ENCODE results near the gene C20orf144.
A peak's percentile ranks its signal among the peaks of the same experiment; 100 is the strongest.

C20orf144 gene

DNA sequence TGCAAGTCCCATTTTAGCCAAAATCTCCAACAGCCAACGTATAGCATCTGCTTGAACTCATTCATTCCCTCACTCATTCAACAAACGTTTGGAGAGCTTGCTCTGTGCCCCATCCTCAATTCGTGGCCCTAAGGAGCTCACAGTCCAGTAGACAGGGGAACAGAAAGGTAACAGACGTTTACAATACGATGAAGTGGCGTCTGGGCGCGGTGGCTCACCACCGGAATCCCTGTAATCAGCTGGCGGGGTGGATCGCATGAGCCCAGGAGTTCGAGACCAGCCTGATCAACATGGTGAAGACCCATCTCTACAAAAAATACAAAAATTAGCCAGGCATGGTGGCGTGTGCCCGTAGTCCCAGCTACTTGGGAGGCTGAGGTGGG, 24.8 kb downstream of the C20orf144 start:
- no peaks in the 10 kb centered on the region for H3K36me3 ChIP-seq (ENCODE audit: control insufficient read depth, insufficient read depth, low read length)
- H2BK15ac ChIP-seq (replicated peaks; ENCODE audit: low read depth): no peak overlapping the region
- peaks cover 7% of the 10 kb centered on the region for H3K4me1 ChIP-seq (ENCODE audit: control insufficient read depth, low read depth, low read length)
- H4K8ac ChIP-seq (ENCODE audit: low read depth, low read length): no peak overlapping the region
- H3K23ac ChIP-seq (ENCODE audit: low read length): no peak overlapping the region
- peak overlapping the region; percentile 47 for H3K9ac ChIP-seq (ENCODE audit: low read length)
- H3K4ac ChIP-seq (ENCODE audit: low read depth, low read length): no peak overlapping the region
- peak overlapping the region; percentile 73 for H3K56ac ChIP-seq (ENCODE audit: low read length)
- DNase-seq: no peak
- no peak overlapping the region for H3K27ac ChIP-seq (ENCODE audit: low read depth, low read length)
- H3K4me3 ChIP-seq (ENCODE audit: low read length): no peak overlapping the region
- no peak overlapping the region for H3K18ac ChIP-seq (ENCODE audit: low read length)
- no peak overlapping the region for H2AK5ac ChIP-seq (ENCODE audit: low read length)
- H2BK120ac ChIP-seq (ENCODE audit: low read depth, low read length): no peak overlapping the region
- H3K79me2 ChIP-seq (ENCODE audit: control insufficient read depth, insufficient read depth, low read length): peaks cover 23% of the 10 kb centered on the region
- no peak overlapping the region for H2BK5ac ChIP-seq (ENCODE audit: low read length)
- H3K27me3 ChIP-seq (ENCODE audit: insufficient read depth, low read length, poor library complexity): no peaks in the 10 kb centered on the region
- peak overlapping the region; percentile 61 for H3K4me2 ChIP-seq (ENCODE audit: low read length)
- no peak overlapping the region for H4K5ac ChIP-seq (ENCODE audit: low read length)
- peaks cover 12% of the 10 kb centered on the region for H3K79me1 ChIP-seq (ENCODE audit: low read length)
- WGBS (ENCODE audit: extremely low coverage, insufficient coverage, low lambda C conversion rate): no CpG with 5 or more reads among the region's 14 CpGs

- Histone ChIP-seq H3K27ac (ENCODE audit: low read depth, low read length) (no peak overlapping the region), H3K36me3 (ENCODE audit: control insufficient read depth, insufficient read depth, low read length) (no peaks in the 10 kb centered on the region), H3K79me1 (ENCODE audit: low read length) (peaks cover 9% of the 10 kb centered on the region), H3K4me2 (ENCODE audit: low read length) (no peak overlapping the region), H4K8ac (ENCODE audit: low read depth, low read length) (no peak overlapping the region), H2BK120ac (ENCODE audit: low read depth, low read length) (no peak overlapping the region), H2BK5ac (ENCODE audit: low read length) (no peak overlapping the region), H3K18ac (ENCODE audit: low read length) (no peak overlapping the region), H4K5ac (ENCODE audit: low read length) (no peak overlapping the region), H2AK5ac (ENCODE audit: low read length) (no peak overlapping the region), H3K4ac (ENCODE audit: low read depth, low read length) (no peak overlapping the region), H2BK15ac (replicated peaks; ENCODE audit: low read depth) (no peak overlapping the region), H3K9ac (ENCODE audit: low read length) (no peak overlapping the region), H3K79me2 (ENCODE audit: control insufficient read depth, insufficient read depth, low read length) (peaks cover 20% of the 10 kb centered on the region), H3K23ac (ENCODE audit: low read length) (no peak overlapping the region), H3K56ac (ENCODE audit: low read length) (no peak overlapping the region), H3K4me1 (ENCODE audit: control insufficient read depth, low read depth, low read length) (peaks cover 7% of the 10 kb centered on the region), H3K4me3 (ENCODE audit: low read length) (no peak overlapping the region), H3K27me3 (ENCODE audit: insufficient read depth, low read length, poor library complexity) (no peaks in the 10 kb centered on the region)
- WGBS (ENCODE audit: extremely low coverage, insufficient coverage, low lambda C conversion rate): no CpG with 5 or more reads among the region's 8 CpGs
- no peak for DNase-seq
These were observed 25.3 kb downstream of the C20orf144 start for GRCh38 chr20:33687370-33687915.

DNA sequence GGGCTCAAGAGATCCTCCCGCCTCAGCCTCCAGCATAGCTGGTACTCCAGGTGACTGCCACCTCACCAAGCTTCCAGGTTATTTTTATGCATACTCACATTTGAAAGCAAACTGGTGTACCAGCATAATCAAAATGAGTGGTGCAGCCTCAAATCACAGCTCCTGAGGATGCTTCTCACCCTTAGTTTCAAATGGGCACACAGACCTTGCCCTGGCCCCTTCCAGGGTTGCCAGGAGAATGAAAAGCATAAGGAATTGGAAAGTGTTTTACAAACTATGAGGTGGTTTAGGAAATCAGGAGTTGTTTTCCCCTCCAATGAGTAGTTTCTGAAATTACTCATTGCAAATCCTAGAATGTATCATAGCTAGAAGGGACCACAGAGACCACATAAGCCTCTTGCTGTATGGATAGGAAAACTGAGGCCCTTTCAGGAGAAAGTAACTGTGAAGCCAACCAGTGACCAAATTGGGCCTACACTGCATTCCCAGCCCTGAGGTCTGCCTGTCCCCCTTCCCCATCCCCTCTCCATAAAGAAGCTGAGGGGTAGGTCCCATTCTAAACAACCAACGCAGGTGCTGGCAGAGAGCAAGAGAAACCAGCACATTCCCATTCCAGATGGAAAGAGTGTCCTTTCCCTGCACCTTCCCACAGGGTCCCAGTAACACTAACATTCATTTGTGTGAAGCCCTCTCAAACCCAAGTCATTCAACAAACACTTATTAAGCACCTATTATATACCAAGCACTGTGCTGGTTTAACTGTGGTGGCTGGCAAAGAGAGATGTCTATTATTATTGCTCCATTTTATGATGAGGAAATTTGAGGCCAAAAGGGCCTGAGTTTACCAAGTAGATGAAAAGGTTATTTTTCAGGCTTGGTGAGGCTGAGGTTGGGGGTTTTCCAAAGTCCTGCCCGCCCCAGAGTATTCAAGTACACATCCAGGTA, 26.1 kb downstream of the C20orf144 start:
- Histone ChIP-seq H3K9ac (ENCODE audit: low read length) (no peak overlapping the region), H3K79me1 (ENCODE audit: low read length) (peaks cover 6% of the 10 kb centered on the region), H3K27ac (ENCODE audit: low read depth, low read length) (no peak overlapping the region), H3K4ac (ENCODE audit: low read depth, low read length) (no peak overlapping the region), H3K56ac (ENCODE audit: low read length) (no peak overlapping the region), H3K18ac (ENCODE audit: low read length) (no peak overlapping the region), H2BK15ac (replicated peaks; ENCODE audit: low read depth) (no peak overlapping the region), H3K4me2 (ENCODE audit: low read length) (no peak overlapping the region), H3K4me1 (ENCODE audit: control insufficient read depth, low read depth, low read length) (peaks cover 7% of the 10 kb centered on the region), H2AK5ac (ENCODE audit: low read length) (no peak overlapping the region), H3K36me3 (ENCODE audit: control insufficient read depth, insufficient read depth, low read length) (no peaks in the 10 kb centered on the region), H4K8ac (ENCODE audit: low read depth, low read length) (no peak overlapping the region), H2BK120ac (ENCODE audit: low read depth, low read length) (no peak overlapping the region), H3K27me3 (ENCODE audit: insufficient read depth, low read length, poor library complexity) (no peaks in the 10 kb centered on the region), H2BK5ac (ENCODE audit: low read length) (no peak overlapping the region), H3K23ac (ENCODE audit: low read length) (no peak overlapping the region), H3K79me2 (ENCODE audit: control insufficient read depth, insufficient read depth, low read length) (peaks cover 18% of the 10 kb centered on the region), H3K4me3 (ENCODE audit: low read length) (no peak overlapping the region), H4K5ac (ENCODE audit: low read length) (no peak overlapping the region)
- DNase-seq: no peak
- no CpG with 5 or more reads among the region's 3 CpGs for WGBS (ENCODE audit: extremely low coverage, insufficient coverage, low lambda C conversion rate)

DNA sequence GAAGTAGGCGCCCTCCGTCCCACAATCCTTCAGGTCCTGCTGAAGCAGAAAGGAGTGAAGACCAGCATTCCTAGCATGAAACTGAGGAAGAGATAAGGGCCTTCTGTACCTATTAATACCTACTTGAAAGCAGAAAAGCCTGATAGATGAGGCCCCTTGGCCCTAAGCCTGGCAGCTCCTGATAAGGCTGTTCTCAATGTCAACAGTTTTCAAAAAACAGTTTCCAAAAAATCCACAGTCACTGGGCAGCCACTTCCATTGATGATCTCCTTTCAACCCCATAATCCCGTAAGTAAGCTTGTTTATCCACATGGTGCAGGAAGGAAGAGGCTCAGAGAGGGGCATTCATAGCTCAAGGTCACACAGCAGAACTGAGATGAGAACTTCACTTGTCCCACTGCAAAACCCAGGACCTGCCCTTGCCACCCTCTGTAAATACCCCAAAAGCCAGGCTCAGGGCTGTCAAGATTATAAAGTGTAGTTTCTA, 26.9 kb downstream of the C20orf144 start:
- H3K4ac ChIP-seq (ENCODE audit: low read depth, low read length): no peak overlapping the region
- peaks cover 7% of the 10 kb centered on the region for H3K4me1 ChIP-seq (ENCODE audit: control insufficient read depth, low read depth, low read length)
- H2BK15ac ChIP-seq (replicated peaks; ENCODE audit: low read depth): no peak overlapping the region
- H3K4me3 ChIP-seq (ENCODE audit: low read length): no peak overlapping the region
- no peak overlapping the region for H3K56ac ChIP-seq (ENCODE audit: low read length)
- no peak overlapping the region for H3K9ac ChIP-seq (ENCODE audit: low read length)
- no peaks in the 10 kb centered on the region for H3K36me3 ChIP-seq (ENCODE audit: control insufficient read depth, insufficient read depth, low read length)
- no peak overlapping the region for H4K5ac ChIP-seq (ENCODE audit: low read length)
- H2BK120ac ChIP-seq (ENCODE audit: low read depth, low read length): no peak overlapping the region
- H3K23ac ChIP-seq (ENCODE audit: low read length): no peak overlapping the region
- WGBS (ENCODE audit: extremely low coverage, insufficient coverage, low lambda C conversion rate): no CpG with 5 or more reads among the region's 3 CpGs
- no peak for DNase-seq
- no peak overlapping the region for H3K4me2 ChIP-seq (ENCODE audit: low read length)
- H3K79me2 ChIP-seq (ENCODE audit: control insufficient read depth, insufficient read depth, low read length): peaks cover 16% of the 10 kb centered on the region
- peaks cover 6% of the 10 kb centered on the region for H3K79me1 ChIP-seq (ENCODE audit: low read length)
- no peaks in the 10 kb centered on the region for H3K27me3 ChIP-seq (ENCODE audit: insufficient read depth, low read length, poor library complexity)
- no peak overlapping the region for H3K27ac ChIP-seq (ENCODE audit: low read depth, low read length)
- H2AK5ac ChIP-seq (ENCODE audit: low read length): no peak overlapping the region
- H4K8ac ChIP-seq (ENCODE audit: low read depth, low read length): no peak overlapping the region
- H3K18ac ChIP-seq (ENCODE audit: low read length): no peak overlapping the region
- H2BK5ac ChIP-seq (ENCODE audit: low read length): no peak overlapping the region

DNA sequence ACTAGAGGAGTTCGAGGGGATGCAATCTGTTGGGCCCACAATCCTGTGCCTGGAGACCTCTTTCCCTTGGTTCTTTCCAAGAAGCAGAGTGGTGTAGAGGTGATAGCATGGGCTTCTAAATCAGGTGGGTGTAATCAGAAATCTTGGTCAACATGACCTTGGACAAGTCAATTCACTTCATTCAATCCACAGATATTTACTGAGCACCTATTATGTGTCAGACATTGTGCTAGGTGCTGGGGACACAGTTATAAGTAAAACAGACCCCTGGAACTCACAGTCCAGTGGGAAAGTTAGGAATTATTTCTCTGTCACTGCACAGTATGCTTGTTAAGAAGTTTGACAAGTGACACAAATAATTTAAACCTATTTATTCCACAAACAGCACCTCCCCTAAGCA, 27.4 kb downstream of the C20orf144 start:
- no peaks in the 10 kb centered on the region for H3K36me3 ChIP-seq (ENCODE audit: control insufficient read depth, insufficient read depth, low read length)
- H3K27ac ChIP-seq (ENCODE audit: low read depth, low read length): no peak overlapping the region
- H3K27me3 ChIP-seq (ENCODE audit: insufficient read depth, low read length, poor library complexity): no peaks in the 10 kb centered on the region
- no peak overlapping the region for H2BK15ac ChIP-seq (replicated peaks; ENCODE audit: low read depth)
- H3K4me1 ChIP-seq (ENCODE audit: control insufficient read depth, low read depth, low read length): peaks cover 7% of the 10 kb centered on the region
- no peak overlapping the region for H3K56ac ChIP-seq (ENCODE audit: low read length)
- no peak overlapping the region for H2BK120ac ChIP-seq (ENCODE audit: low read depth, low read length)
- no peak overlapping the region for H3K18ac ChIP-seq (ENCODE audit: low read length)
- no peak overlapping the region for H2BK5ac ChIP-seq (ENCODE audit: low read length)
- DNase-seq: no peak
- no peak overlapping the region for H4K8ac ChIP-seq (ENCODE audit: low read depth, low read length)
- H3K79me1 ChIP-seq (ENCODE audit: low read length): peaks cover 3% of the 10 kb centered on the region
- H3K23ac ChIP-seq (ENCODE audit: low read length): no peak overlapping the region
- peaks cover 11% of the 10 kb centered on the region for H3K79me2 ChIP-seq (ENCODE audit: control insufficient read depth, insufficient read depth, low read length)
- no peak overlapping the region for H3K4me3 ChIP-seq (ENCODE audit: low read length)
- H3K4me2 ChIP-seq (ENCODE audit: low read length): no peak overlapping the region
- H2AK5ac ChIP-seq (ENCODE audit: low read length): no peak overlapping the region
- no peak overlapping the region for H3K9ac ChIP-seq (ENCODE audit: low read length)
- no peak overlapping the region for H4K5ac ChIP-seq (ENCODE audit: low read length)
- no peak overlapping the region for H3K4ac ChIP-seq (ENCODE audit: low read depth, low read length)
- WGBS (ENCODE audit: extremely low coverage, insufficient coverage, low lambda C conversion rate): no CpG with 5 or more reads among the region's 1 CpG

Data from mesendoderm (in vitro differentiated cells).